Breast epithelium (tissue), 4 donors: ENCODE data around the gene NUMA1. TPM values are rescaled to one million over a fixed set of nuclear protein-coding genes. Genes with fewer than 3 reads are reported as not detected.
A peak's percentile ranks its signal among the peaks of the same experiment; 100 is the strongest.

Source experiments
- DNase-seq, 2 donors: peaks; one replicate each; pipeline ENCODE4 v3.0.0-alpha.2; 2019; ENCODE audit warnings: low spot score in 2 of 2
- H3K27ac ChIP-seq, 2 donors: fragments of 200-600 bp; sonication (generic) in 1 of 2; one replicate each; pipeline ENCODE4 v1.5.1; 2016 to 2019; ENCODE audit warnings: mild to moderate bottlenecking in 1 of 2
- H3K27me3 ChIP-seq, 2 donors: fragments of 200-600 bp; sonication (generic) in 1 of 2; one replicate each; pipeline versions ENCODE4 v1.5.1 to v1.6.0; 2017 to 2019; ENCODE audit warnings: control low read depth in 1 of 2, mild to moderate bottlenecking in 1 of 2
- H3K36me3 ChIP-seq: fragments of 200-600 bp; one replicate; pipeline ENCODE4 v1.5.1; 2019
- H3K4me1 ChIP-seq, 2 donors: fragments of 200-600 bp; sonication (generic); one replicate each; pipeline ENCODE4 v1.5.1; 2016 to 2019; ENCODE audit warnings: control low read depth in 1 of 2
- H3K4me3 ChIP-seq, 3 donors: fragments of 200-600 bp; sonication (generic); 1 replicate in 2 of 3; 2 replicates in 1 of 3; pipeline ENCODE4 v1.5.1; 2016 to 2019; ENCODE audit warnings: mild to moderate bottlenecking in 3 of 3, moderate library complexity in 2 of 3
- H3K9me3 ChIP-seq, 2 donors: fragments of 200-600 bp; sonication (generic) in 1 of 2; one replicate each; pipeline ENCODE4 v1.5.1; 2016 to 2019; ENCODE audit warnings: control low read depth in 1 of 2
- POLR2A ChIP-seq: fragments of 450-650 bp; IDR thresholded peaks from one replicate; pipeline ENCODE4 v1.6.1; 2016; ENCODE audit warnings: antibody characterized with exemption, mild to moderate bottlenecking, moderate library complexity
- POLR2AphosphoS5 ChIP-seq, 3 donors: sonication (generic); formaldehyde crosslinking; IDR thresholded peaks; one replicate each; pipeline ENCODE4 v1.6.1; 2017; ENCODE audit warnings: antibody characterized with exemption in 3 of 3
- intact Hi-C: fragments of 100-400 bp; cut with DNase I; formaldehyde crosslinking; loops from one replicate; pipeline ENCODE4 v1.15.1; 2023; ENCODE audit warnings: low total_unique reads
- total RNA-seq, 3 donors: library from RNA; depleted of rRNA; stranded (reverse); fragments of >200 nt; gene quantifications; one replicate each; pipeline ENCODE4 v1.1.0, GENCODE V29; 2016
- TF ChIP-seq, protein P1 (sequence below), 3 donors: fragments of 450-650 bp; IDR thresholded peaks; one replicate each; pipeline ENCODE4 v1.5.1; 2016 to 2017; ENCODE audit warnings: antibody characterized with exemption in 3 of 3, mild to moderate bottlenecking in 3 of 3, moderate library complexity in 3 of 3

Gene NUMA1
- total RNA-seq, 3 donors from 2014 or later = 240 to 412 (median 283) TPM

DNA sequence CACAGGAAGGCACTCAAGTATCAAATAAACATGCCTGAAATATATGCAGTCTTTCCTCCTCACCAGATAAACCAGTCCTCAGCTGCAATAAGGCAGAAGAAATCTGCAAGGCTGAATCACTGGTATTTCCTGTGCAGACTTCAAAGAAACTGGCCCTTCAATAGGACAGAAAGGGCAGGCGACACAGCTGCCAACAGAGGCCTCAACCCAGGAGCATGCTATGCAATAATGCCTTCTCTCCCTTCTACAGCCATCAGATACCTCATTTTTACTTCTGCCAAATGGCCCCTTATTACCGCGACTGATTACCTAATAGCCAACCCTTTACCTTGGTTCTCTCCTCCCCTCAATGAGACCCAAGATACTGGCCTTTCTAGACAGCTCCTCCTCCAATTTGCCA is 8.0 kb downstream of the NUMA1 start:
- intact Hi-C loops = no loop called here
- Histone ChIP-seq H3K27ac (peak overlapping the region; percentile 65 to 76), H3K36me3 (no peaks in the 10 kb centered on the region), H3K4me3 (no peak overlapping the region), H3K4me1 (peaks cover 4 to 19% of the 10 kb centered on the region in 2 donors), H3K9me3 (no peaks in the 10 kb centered on the region), H3K27me3 (no peaks in the 10 kb centered on the region)
- TF ChIP-seq, protein P1, sequence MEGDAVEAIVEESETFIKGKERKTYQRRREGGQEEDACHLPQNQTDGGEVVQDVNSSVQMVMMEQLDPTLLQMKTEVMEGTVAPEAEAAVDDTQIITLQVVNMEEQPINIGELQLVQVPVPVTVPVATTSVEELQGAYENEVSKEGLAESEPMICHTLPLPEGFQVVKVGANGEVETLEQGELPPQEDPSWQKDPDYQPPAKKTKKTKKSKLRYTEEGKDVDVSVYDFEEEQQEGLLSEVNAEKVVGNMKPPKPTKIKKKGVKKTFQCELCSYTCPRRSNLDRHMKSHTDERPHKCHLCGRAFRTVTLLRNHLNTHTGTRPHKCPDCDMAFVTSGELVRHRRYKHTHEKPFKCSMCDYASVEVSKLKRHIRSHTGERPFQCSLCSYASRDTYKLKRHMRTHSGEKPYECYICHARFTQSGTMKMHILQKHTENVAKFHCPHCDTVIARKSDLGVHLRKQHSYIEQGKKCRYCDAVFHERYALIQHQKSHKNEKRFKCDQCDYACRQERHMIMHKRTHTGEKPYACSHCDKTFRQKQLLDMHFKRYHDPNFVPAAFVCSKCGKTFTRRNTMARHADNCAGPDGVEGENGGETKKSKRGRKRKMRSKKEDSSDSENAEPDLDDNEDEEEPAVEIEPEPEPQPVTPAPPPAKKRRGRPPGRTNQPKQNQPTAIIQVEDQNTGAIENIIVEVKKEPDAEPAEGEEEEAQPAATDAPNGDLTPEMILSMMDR (IDR thresholded peaks at IDR 0.05) = no peak
- TF ChIP-seq POLR2A = no peak
- TF ChIP-seq POLR2AphosphoS5 (IDR thresholded peaks at IDR 0.05) = no peak
- no peak for DNase-seq

DNA sequence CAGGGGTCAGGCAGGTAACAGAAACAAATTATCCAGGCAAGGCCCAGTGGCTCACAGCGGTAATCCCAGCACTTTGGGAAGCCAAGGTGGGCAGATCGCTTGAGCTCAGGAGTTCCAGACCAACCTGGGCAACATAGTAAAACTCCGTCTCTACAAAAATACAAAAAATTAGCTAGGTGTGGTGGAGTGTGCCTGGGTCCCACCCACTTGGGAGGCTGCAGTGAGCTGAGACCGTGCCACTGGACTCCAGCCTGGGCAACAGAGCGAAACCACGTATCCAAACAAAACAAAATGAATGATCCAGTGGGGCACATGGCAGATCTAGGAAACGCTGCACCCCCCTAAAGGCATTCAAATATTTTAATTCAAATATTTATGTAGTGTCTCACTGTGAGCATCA is 9.9 kb downstream of the NUMA1 start:
- Histone ChIP-seq H3K4me3 (no peak overlapping the region), H3K27ac (peak overlapping the region; percentile 88 to 90), H3K36me3 (no peaks in the 10 kb centered on the region), H3K27me3 (no peaks in the 10 kb centered on the region), H3K4me1 (peaks cover 4 to 27% of the 10 kb centered on the region in 2 donors), H3K9me3 (no peaks in the 10 kb centered on the region)
- intact Hi-C loops = no loop called here
- no peak for DNase-seq
- TF ChIP-seq POLR2A = no peak
- TF ChIP-seq POLR2AphosphoS5 (IDR thresholded peaks at IDR 0.05) = no peak
- TF ChIP-seq, protein P1 (IDR thresholded peaks at IDR 0.05) = no peak

DNA sequence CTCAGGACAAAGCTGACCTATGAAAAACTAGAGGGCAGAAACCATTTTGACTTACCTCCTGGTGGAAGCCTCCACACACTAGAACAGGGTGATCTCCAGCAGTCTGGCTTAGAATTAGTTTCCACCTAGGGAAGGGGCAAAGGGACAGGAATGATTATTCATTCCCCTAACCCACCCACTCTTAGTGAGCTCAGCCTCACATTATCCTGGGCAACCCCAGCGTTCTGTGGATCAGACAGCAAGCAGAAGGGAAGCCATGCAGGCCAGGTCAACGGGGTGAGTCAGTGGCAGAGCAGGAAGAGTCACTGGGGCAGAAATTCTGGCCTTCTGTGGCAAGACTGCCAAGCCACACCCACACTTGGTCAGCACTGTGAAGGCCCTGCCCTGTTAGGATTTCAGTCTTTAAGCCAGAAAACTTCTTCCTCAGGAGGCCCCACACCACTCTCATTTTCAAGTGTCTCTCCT is 10.5 kb downstream of the NUMA1 start:
- peak overlapping the region; percentile 88 to 90 for H3K27ac ChIP-seq
- H3K36me3 ChIP-seq = no peaks in the 10 kb centered on the region
- peak; percentile 70 to 71 for DNase-seq
- H3K4me1 ChIP-seq = peaks cover 4 to 27% of the 10 kb centered on the region in 2 donors
- no peaks in the 10 kb centered on the region for H3K27me3 ChIP-seq
- no peak overlapping the region for H3K4me3 ChIP-seq
- no peaks in the 10 kb centered on the region for H3K9me3 ChIP-seq
- TF ChIP-seq, protein P1 (IDR thresholded peaks at IDR 0.05) = no peak
- TF ChIP-seq POLR2A = no peak
- TF ChIP-seq POLR2AphosphoS5 (IDR thresholded peaks at IDR 0.05) = peak in 1 of 3 donors; percentile 57
- intact Hi-C loops = no loop called here

DNA sequence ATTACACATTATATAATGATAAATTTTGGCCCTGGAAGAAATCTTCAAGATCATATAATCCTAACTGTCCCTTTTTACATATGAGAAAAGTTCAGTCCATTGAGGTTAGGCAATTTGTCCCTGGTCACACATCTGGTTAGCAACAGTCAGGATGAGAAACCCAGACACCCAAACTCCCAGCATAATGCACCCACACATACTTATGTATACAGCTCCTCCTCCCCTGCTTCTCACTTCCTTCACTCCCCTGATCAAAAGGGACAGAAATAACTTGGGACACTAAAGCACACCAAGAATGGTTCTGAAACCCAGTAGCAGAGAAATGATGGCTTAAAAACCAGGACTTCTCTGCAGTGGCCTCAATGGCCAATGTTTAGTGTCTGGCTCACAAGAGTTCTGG is 11.1 kb downstream of the NUMA1 start:
- peak overlapping the region; percentile 88 to 90 for H3K27ac ChIP-seq
- no peaks in the 10 kb centered on the region for H3K36me3 ChIP-seq
- no peak for DNase-seq
- peaks cover 4 to 27% of the 10 kb centered on the region in 2 donors for H3K4me1 ChIP-seq
- no peaks in the 10 kb centered on the region for H3K9me3 ChIP-seq
- intact Hi-C loops = no loop called here
- TF ChIP-seq POLR2A = no peak
- TF ChIP-seq, protein P1 (IDR thresholded peaks at IDR 0.05) = no peak
- no peak for TF ChIP-seq POLR2AphosphoS5 (IDR thresholded peaks at IDR 0.05)
- H3K27me3 ChIP-seq = no peaks in the 10 kb centered on the region
- no peak overlapping the region for H3K4me3 ChIP-seq

DNA sequence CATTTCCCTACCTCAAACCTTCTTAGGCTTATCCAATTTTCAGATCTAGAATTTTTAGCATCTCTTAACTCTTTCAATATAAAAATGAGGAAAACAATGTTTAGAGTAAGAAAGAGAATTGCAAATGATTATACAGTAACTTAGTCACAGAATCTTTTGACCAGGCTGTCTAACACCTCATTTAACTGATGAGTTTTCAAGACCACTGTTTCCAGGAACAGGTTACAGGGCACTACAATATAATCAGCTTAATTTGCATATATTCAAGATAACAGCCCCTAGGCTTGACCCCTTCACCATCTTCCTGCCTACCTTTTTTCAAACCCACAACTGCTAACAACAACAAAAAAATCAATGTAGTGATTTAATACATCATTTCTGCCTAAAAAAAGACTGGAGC is 12.7 kb downstream of the NUMA1 start:
- intact Hi-C loops = no loop called here
- no peak overlapping the region for H3K4me3 ChIP-seq
- H3K36me3 ChIP-seq = no peaks in the 10 kb centered on the region
- H3K9me3 ChIP-seq = no peaks in the 10 kb centered on the region
- TF ChIP-seq, protein P1 (IDR thresholded peaks at IDR 0.05) = no peak
- TF ChIP-seq POLR2AphosphoS5 (IDR thresholded peaks at IDR 0.05) (no peak), POLR2A (no peak)
- no peak for DNase-seq
- peaks cover 4 to 27% of the 10 kb centered on the region in 2 donors for H3K4me1 ChIP-seq
- H3K27me3 ChIP-seq = no peaks in the 10 kb centered on the region
- peak overlapping the region; percentile 88 to 90 for H3K27ac ChIP-seq
